ENCODE results near the gene PTX3. TPM values are rescaled to one million over a fixed set of nuclear protein-coding genes. Genes with fewer than 3 reads are reported as not detected.

Gene PTX3
- total RNA-seq, 5 donors from 2014 or later (not counting 1 experiment from before 2014, with no cell fraction given): 0.18 to 0.25 (median 0.20) TPM; not detected in 2

- Histone ChIP-seq H3K4me1 (ENCODE audit: control insufficient read depth in 1 of 2, extremely low read depth in 1 of 2, insufficient read depth in 2 of 2, low read length in 2 of 2) (no peaks in the 10 kb centered on the region), H3K27ac (ENCODE audit: low read length) (no peak overlapping the region), H3K9me3 (no peaks in the 10 kb centered on the region), H3K36me3 (ENCODE audit: control insufficient read depth in 2 of 2, extremely low read depth in 1 of 2, insufficient read depth in 1 of 2, low read length in 1 of 2) (no peaks in the 10 kb centered on the region), H3K4me3 (ENCODE audit: control insufficient read depth in 1 of 2, extremely low read depth in 1 of 2, low read length in 1 of 2) (no peak overlapping the region), H3K27me3 (replicated peaks in 1 of 2; ENCODE audit: control insufficient read depth in 2 of 2, extremely low read depth in 1 of 2, insufficient read depth in 2 of 2, low read length in 1 of 2) (no peaks in the 10 kb centered on the region)
- ATAC-seq (replicated peaks in 1 of 4) (no peak), DNase-seq (no peak)
- POLR2A ChIA-PET: no interaction called here
- no peaks in the 10 kb centered on the region for H3K9me3 Mint-ChIP-seq
- 86% methylated on average over 1 of the region's 2 CpGs for WGBS (ENCODE audit: insufficient coverage)
- CTCF ChIA-PET: no interaction called here
- peaks cover 4 to 5% of the 10 kb centered on the region in 2 donors for H3K27me3 Mint-ChIP-seq
- no peaks in the 10 kb centered on the region for H3K36me3 Mint-ChIP-seq
- no peak overlapping the region for H3K4me3 Mint-ChIP-seq
- no peaks in the 10 kb centered on the region for H3K4me1 Mint-ChIP-seq
- H3K27ac Mint-ChIP-seq: no peak overlapping the region
These were observed 27.1 kb upstream of the PTX3 start for GRCh38 chr3:157409516-157409915.

DNA sequence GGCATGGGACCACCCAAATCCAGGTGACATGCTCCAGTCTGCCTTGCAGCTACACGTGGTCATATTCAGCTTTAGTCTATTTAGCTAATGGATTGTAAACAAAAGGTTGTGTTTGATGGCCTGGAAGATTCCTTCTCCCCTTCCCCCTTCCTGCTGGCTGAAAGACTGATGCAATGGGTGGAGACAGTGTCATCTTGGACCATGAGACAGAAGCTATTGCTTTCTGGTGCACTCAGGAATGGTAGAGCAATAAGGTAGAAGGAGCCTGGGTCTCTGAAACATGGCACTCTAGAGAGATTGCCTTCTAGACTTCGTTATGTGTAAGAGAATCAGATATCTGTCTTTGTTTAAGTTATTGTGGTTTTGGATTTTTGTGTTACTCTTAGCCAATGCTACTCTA lies 25.7 kb upstream of the PTX3 start:
- no peaks in the 10 kb centered on the region for H3K4me1 Mint-ChIP-seq
- H3K27me3 Mint-ChIP-seq: peaks cover 0 to 2% of the 10 kb centered on the region in 2 donors
- WGBS (ENCODE audit: insufficient coverage): no CpG with 5 or more reads among the region's 2 CpGs
- no peaks in the 10 kb centered on the region for H3K9me3 ChIP-seq
- CTCF ChIA-PET: no interaction called here
- H3K4me1 ChIP-seq (ENCODE audit: control insufficient read depth in 1 of 2, extremely low read depth in 1 of 2, insufficient read depth in 2 of 2, low read length in 2 of 2): no peaks in the 10 kb centered on the region
- DNase-seq (no peak), ATAC-seq (replicated peaks in 1 of 4) (no peak)
- POLR2A ChIA-PET: no interaction called here
- no peaks in the 10 kb centered on the region for H3K27me3 ChIP-seq (replicated peaks in 1 of 2; ENCODE audit: control insufficient read depth in 2 of 2, extremely low read depth in 1 of 2, insufficient read depth in 2 of 2, low read length in 1 of 2)
- no peaks in the 10 kb centered on the region for H3K36me3 ChIP-seq (ENCODE audit: control insufficient read depth in 2 of 2, extremely low read depth in 1 of 2, insufficient read depth in 1 of 2, low read length in 1 of 2)
- H3K9me3 Mint-ChIP-seq: no peaks in the 10 kb centered on the region
- no peak overlapping the region for H3K4me3 ChIP-seq (ENCODE audit: control insufficient read depth in 1 of 2, extremely low read depth in 1 of 2, low read length in 1 of 2)
- no peaks in the 10 kb centered on the region for H3K36me3 Mint-ChIP-seq
- H3K4me3 Mint-ChIP-seq: no peak overlapping the region
- H3K27ac Mint-ChIP-seq: no peak overlapping the region
- H3K27ac ChIP-seq (ENCODE audit: low read length): no peak overlapping the region

GRCh38 chr3:157412323-157412855 lies 24.3 kb upstream of the PTX3 start:
- POLR2A ChIA-PET: no interaction called here
- Mint-ChIP-seq H3K9me3 (no peaks in the 10 kb centered on the region), H3K36me3 (no peaks in the 10 kb centered on the region), H3K27ac (no peak overlapping the region), H3K4me1 (no peaks in the 10 kb centered on the region), H3K27me3 (peaks cover 0 to 2% of the 10 kb centered on the region in 2 donors), H3K4me3 (no peak overlapping the region)
- Histone ChIP-seq H3K4me3 (ENCODE audit: control insufficient read depth in 1 of 2, extremely low read depth in 1 of 2, low read length in 1 of 2) (no peak overlapping the region), H3K36me3 (ENCODE audit: control insufficient read depth in 2 of 2, extremely low read depth in 1 of 2, insufficient read depth in 1 of 2, low read length in 1 of 2) (no peaks in the 10 kb centered on the region), H3K27me3 (replicated peaks in 1 of 2; ENCODE audit: control insufficient read depth in 2 of 2, extremely low read depth in 1 of 2, insufficient read depth in 2 of 2, low read length in 1 of 2) (no peaks in the 10 kb centered on the region), H3K4me1 (ENCODE audit: control insufficient read depth in 1 of 2, extremely low read depth in 1 of 2, insufficient read depth in 2 of 2, low read length in 2 of 2) (no peaks in the 10 kb centered on the region), H3K27ac (ENCODE audit: low read length) (no peak overlapping the region), H3K9me3 (no peaks in the 10 kb centered on the region)
- ATAC-seq (replicated peaks in 1 of 4) (no peak), DNase-seq (no peak)
- WGBS (ENCODE audit: insufficient coverage): no CpG with 5 or more reads among the region's 1 CpG
- CTCF ChIA-PET: no interaction called here

GRCh38 chr3:157414861-157415260 lies 21.8 kb upstream of the PTX3 start:
- no peak overlapping the region for H3K27ac Mint-ChIP-seq
- Histone ChIP-seq H3K9me3 (no peaks in the 10 kb centered on the region), H3K4me1 (ENCODE audit: control insufficient read depth in 1 of 2, extremely low read depth in 1 of 2, insufficient read depth in 2 of 2, low read length in 2 of 2) (no peaks in the 10 kb centered on the region), H3K36me3 (ENCODE audit: control insufficient read depth in 2 of 2, extremely low read depth in 1 of 2, insufficient read depth in 1 of 2, low read length in 1 of 2) (no peaks in the 10 kb centered on the region), H3K27me3 (replicated peaks in 1 of 2; ENCODE audit: control insufficient read depth in 2 of 2, extremely low read depth in 1 of 2, insufficient read depth in 2 of 2, low read length in 1 of 2) (no peaks in the 10 kb centered on the region), H3K27ac (ENCODE audit: low read length) (no peak overlapping the region), H3K4me3 (ENCODE audit: control insufficient read depth in 1 of 2, extremely low read depth in 1 of 2, low read length in 1 of 2) (no peak overlapping the region)
- H3K9me3 Mint-ChIP-seq: peaks cover 0 to 6% (median 0%) of the 10 kb centered on the region in 3 donors
- no peaks in the 10 kb centered on the region for H3K36me3 Mint-ChIP-seq
- H3K4me1 Mint-ChIP-seq: no peaks in the 10 kb centered on the region
- DNase-seq (no peak), ATAC-seq (replicated peaks in 1 of 4) (no peak)
- POLR2A ChIA-PET: no interaction called here
- peaks cover 0 to 2% of the 10 kb centered on the region in 2 donors for H3K27me3 Mint-ChIP-seq
- no peak overlapping the region for H3K4me3 Mint-ChIP-seq
- CTCF ChIA-PET: no interaction called here

DNA sequence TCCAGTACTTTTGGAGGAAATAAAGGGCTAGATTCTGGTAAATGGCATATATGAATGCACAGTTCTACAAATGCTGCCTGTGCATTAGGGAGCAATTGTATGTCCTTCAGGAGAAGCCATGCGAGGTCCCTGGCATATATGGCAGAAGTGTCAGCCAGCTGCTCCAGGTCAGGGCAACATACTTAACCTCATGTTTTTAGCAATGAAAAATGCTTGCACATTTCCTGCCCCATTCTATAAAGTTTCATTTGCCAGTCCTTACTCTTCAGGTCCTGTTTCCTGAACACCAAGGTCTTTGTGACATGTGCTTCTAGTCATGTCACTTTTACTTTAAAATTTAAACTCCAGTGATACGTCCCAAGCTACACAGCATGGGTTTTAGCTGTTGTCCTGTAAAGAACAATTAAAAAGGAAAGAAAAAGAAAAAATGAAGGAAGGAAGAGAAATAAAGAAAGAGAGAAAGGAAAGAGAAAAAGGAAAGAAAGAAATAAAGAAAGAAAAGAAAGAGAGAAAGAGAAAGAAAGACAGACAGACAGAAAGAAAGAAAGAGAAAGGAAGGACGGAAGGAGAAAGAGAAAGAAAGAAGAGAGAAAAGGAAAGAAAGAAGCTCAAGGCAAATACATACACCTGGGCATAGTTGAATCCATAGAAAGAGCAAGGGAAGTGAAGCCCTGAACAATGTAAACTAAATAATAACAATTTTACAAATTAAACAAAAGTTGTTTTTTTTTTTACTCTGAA lies 20.1 kb upstream of the PTX3 start:
- no peak overlapping the region for H3K27ac ChIP-seq (ENCODE audit: low read length)
- Mint-ChIP-seq H3K4me3 (no peak overlapping the region), H3K4me1 (no peaks in the 10 kb centered on the region), H3K27me3 (peaks cover 0 to 2% of the 10 kb centered on the region in 2 donors), H3K36me3 (no peaks in the 10 kb centered on the region), H3K27ac (no peak overlapping the region), H3K9me3 (peaks cover 0 to 6% (median 0%) of the 10 kb centered on the region in 3 donors)
- ChIA-PET POLR2A (no interaction called here), CTCF (interaction anchor here in 1 of 2 donors (0.6 kb wide), 1 partner anchor 46 kb away, joined by 4 read pairs; no protein-coding TSS in a partner anchor)
- no peaks in the 10 kb centered on the region for H3K4me1 ChIP-seq (ENCODE audit: control insufficient read depth in 1 of 2, extremely low read depth in 1 of 2, insufficient read depth in 2 of 2, low read length in 2 of 2)
- H3K27me3 ChIP-seq (replicated peaks in 1 of 2; ENCODE audit: control insufficient read depth in 2 of 2, extremely low read depth in 1 of 2, insufficient read depth in 2 of 2, low read length in 1 of 2): no peaks in the 10 kb centered on the region
- no peak overlapping the region for H3K4me3 ChIP-seq (ENCODE audit: control insufficient read depth in 1 of 2, extremely low read depth in 1 of 2, low read length in 1 of 2)
- H3K36me3 ChIP-seq (ENCODE audit: control insufficient read depth in 2 of 2, extremely low read depth in 1 of 2, insufficient read depth in 1 of 2, low read length in 1 of 2): no peaks in the 10 kb centered on the region
- no peaks in the 10 kb centered on the region for H3K9me3 ChIP-seq
- 75% methylated on average over 2 of the region's 3 CpGs for WGBS (ENCODE audit: insufficient coverage)
- DNase-seq (no peak), ATAC-seq (replicated peaks in 1 of 4) (no peak)

DNA sequence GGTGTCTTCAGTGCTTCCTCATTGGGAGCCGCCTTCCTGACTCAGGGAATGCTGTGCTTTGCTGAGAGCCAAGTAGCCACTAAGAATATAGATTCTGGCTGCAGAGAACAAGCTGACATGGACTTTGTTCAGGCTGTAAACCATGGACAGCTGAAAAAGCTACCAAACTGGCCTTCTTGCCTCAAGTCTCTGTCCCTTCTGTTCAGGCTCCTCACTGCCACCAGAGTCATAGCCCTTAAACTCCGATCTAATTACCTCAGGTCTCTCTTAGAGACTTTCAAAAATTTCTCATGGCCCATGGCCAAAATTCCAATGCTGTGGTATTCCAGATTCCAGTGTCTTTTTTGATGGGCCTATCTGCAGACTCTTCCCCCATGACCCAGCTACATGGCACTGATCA lies 19.4 kb upstream of the PTX3 start:
- Histone ChIP-seq H3K27ac (ENCODE audit: low read length) (no peak overlapping the region), H3K4me1 (ENCODE audit: control insufficient read depth in 1 of 2, extremely low read depth in 1 of 2, insufficient read depth in 2 of 2, low read length in 2 of 2) (no peaks in the 10 kb centered on the region), H3K27me3 (replicated peaks in 1 of 2; ENCODE audit: control insufficient read depth in 2 of 2, extremely low read depth in 1 of 2, insufficient read depth in 2 of 2, low read length in 1 of 2) (no peaks in the 10 kb centered on the region), H3K36me3 (ENCODE audit: control insufficient read depth in 2 of 2, extremely low read depth in 1 of 2, insufficient read depth in 1 of 2, low read length in 1 of 2) (no peaks in the 10 kb centered on the region), H3K9me3 (no peaks in the 10 kb centered on the region), H3K4me3 (ENCODE audit: control insufficient read depth in 1 of 2, extremely low read depth in 1 of 2, low read length in 1 of 2) (no peak overlapping the region)
- ChIA-PET POLR2A (no interaction called here), CTCF (no interaction called here)
- Mint-ChIP-seq H3K36me3 (no peaks in the 10 kb centered on the region), H3K9me3 (peaks cover 0 to 6% (median 0%) of the 10 kb centered on the region in 3 donors), H3K4me1 (no peaks in the 10 kb centered on the region), H3K4me3 (no peak overlapping the region), H3K27me3 (peaks cover 0 to 2% of the 10 kb centered on the region in 2 donors), H3K27ac (no peak overlapping the region)
- DNase-seq (no peak), ATAC-seq (replicated peaks in 1 of 4) (no peak)
- 86% methylated on average over 1 of the region's 2 CpGs for WGBS (ENCODE audit: insufficient coverage)

Measured in T-cell (primary cell).